GM12864 (cell line): ENCODE measurements around the gene A2M.

Experiments used
- DNase-seq: peaks from one replicate; pipeline ENCODE4 v3.0.0-alpha.2; 2011; ENCODE audit warnings: low read depth
- H3K4me3 ChIP-seq: 2 replicates; pipeline ENCODE4 v1.5.1; 2011; ENCODE audit warnings: mild to moderate bottlenecking, low read depth, low read length, control low read depth
- TF ChIP-seq, protein P1 (sequence below): IDR thresholded peaks from 2 replicates; pipeline ENCODE4 v1.5.1; 2011; ENCODE audit warnings: low read depth, mild to moderate bottlenecking, moderate library complexity, low read length, control low read depth, inconsistent platforms; ENCODE audit errors: missing control alignments

Gene A2M

DNA sequence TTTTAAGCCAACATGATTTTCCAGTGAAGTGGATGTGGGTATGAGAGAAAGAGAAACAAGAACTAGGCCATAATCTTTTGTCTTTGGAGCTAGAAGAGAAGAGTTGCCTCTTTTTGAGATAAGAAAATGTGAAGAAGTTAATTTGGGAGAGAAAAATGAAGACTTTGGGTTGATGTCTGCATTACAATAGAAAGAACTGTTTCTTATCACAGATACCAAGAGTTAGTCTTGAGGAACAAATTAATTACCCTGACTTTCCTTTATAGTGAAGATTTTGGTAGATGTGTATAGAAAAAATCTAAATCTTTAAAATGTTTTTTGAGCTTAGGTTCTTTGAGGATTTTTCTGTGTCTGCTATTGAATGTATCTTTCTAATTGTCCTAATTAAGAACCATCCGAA, 4.2 kb downstream of the A2M start:
- H3K4me3 ChIP-seq, result no peak overlapping the region
- TF ChIP-seq, protein P1, sequence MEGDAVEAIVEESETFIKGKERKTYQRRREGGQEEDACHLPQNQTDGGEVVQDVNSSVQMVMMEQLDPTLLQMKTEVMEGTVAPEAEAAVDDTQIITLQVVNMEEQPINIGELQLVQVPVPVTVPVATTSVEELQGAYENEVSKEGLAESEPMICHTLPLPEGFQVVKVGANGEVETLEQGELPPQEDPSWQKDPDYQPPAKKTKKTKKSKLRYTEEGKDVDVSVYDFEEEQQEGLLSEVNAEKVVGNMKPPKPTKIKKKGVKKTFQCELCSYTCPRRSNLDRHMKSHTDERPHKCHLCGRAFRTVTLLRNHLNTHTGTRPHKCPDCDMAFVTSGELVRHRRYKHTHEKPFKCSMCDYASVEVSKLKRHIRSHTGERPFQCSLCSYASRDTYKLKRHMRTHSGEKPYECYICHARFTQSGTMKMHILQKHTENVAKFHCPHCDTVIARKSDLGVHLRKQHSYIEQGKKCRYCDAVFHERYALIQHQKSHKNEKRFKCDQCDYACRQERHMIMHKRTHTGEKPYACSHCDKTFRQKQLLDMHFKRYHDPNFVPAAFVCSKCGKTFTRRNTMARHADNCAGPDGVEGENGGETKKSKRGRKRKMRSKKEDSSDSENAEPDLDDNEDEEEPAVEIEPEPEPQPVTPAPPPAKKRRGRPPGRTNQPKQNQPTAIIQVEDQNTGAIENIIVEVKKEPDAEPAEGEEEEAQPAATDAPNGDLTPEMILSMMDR, result no peak
- DNase-seq, result no peak

DNA sequence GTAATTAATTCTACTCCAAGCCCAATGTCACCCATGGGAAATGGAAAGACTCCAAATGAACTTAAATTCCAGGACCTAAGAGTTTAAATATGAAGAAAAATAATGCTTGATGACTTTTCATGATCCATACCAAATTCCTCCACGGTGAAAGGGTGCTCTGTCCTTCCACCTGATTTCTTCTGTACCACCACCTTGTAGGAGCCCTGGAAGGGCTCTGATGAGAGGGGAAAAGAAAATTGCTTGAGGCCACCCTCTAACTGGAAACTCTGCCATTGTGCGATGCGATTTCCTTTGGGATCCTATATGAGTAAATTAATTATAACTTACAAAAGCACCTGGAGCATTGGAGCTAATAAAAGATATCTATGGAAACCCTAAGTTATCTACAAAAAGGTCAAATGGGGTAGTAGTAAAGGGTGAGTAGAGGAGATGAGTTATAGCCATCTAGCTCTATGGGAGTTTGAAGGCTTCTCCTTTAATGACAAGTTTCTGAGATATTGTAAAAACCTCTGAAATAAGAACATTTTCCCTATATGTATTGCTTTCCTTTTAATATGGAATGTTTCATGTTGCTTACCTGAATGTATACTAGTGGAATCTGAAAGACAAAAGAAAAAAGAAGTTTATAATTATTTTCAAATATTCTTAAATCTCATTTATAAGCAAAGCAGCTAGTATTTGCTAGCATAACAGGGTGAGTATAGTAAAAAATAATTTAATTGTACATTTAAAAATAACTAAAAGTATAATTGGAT, 5.8 kb downstream of the A2M start:
- H3K4me3 ChIP-seq, result no peak overlapping the region
- TF ChIP-seq, protein P1, result no peak
- no peak for DNase-seq

DNA sequence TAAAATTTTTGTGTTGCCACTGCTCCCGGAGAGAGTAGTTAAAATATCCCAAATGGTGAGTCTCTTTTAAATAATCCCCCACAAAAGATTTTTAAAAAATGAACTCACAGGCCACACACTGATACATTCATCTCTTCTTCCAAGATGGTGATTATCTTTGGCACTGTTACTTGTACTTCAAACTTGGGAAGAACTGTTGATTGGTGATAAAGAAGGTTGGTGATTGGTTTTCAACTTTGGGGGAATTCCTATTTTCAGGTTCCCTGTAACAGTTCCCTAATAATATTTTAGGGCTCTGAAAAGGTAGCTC, 6.6 kb downstream of the A2M start:
- H3K4me3 ChIP-seq, result no peak overlapping the region
- TF ChIP-seq, protein P1, result no peak
- DNase-seq, result no peak

DNA sequence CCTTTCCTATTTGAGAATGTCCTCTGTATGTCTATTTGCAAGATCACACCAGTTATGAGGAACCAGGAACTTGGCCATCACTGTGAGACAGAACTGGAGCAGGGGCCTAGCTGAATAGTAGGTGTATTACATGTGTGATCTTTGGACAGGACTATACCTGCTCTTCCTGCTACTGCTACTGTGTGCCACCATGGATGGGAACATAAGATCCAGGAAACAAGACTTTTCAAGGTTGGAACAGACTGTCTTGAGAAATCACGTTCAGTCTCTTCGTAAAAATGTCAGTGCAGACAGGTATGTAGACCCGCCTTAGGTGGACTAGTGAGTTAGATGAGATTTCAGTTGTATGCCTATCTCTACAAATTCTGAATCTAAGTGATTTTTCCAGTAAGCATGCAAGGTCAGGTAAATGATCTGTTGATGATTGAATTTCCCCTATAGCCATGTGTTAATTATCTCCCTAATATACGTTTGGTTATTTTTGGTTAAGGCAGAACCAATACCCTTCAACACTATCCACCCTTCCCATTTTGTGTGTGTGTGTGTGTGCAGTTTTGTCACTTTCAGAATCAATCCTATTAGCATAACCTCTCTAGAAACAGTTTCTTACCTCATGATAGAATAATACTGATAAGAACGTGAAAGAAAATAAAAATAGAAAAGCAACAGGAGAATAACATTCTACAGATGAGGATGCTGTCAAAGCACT, 7.1 kb downstream of the A2M start:
- TF ChIP-seq, protein P1, result no peak
- no peak overlapping the region for H3K4me3 ChIP-seq
- DNase-seq, result no peak

DNA sequence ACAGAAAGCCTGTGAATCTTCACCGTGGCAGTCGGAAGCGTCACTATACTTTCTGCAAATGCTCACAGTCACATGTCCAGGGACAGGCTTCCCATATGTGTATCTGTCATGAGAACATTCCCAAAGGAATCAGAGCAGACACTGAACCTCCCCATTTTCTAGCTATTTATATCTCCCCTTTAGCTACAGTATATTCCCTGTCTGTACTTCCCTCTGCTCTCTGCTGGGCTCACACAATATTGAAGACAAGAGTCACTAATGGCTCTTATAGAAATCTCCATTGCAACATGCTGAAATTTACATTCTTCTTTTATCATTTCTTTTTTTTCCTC, 8.2 kb downstream of the A2M start:
- no peak overlapping the region for H3K4me3 ChIP-seq
- DNase-seq, result no peak
- TF ChIP-seq, protein P1, result no peak

DNA sequence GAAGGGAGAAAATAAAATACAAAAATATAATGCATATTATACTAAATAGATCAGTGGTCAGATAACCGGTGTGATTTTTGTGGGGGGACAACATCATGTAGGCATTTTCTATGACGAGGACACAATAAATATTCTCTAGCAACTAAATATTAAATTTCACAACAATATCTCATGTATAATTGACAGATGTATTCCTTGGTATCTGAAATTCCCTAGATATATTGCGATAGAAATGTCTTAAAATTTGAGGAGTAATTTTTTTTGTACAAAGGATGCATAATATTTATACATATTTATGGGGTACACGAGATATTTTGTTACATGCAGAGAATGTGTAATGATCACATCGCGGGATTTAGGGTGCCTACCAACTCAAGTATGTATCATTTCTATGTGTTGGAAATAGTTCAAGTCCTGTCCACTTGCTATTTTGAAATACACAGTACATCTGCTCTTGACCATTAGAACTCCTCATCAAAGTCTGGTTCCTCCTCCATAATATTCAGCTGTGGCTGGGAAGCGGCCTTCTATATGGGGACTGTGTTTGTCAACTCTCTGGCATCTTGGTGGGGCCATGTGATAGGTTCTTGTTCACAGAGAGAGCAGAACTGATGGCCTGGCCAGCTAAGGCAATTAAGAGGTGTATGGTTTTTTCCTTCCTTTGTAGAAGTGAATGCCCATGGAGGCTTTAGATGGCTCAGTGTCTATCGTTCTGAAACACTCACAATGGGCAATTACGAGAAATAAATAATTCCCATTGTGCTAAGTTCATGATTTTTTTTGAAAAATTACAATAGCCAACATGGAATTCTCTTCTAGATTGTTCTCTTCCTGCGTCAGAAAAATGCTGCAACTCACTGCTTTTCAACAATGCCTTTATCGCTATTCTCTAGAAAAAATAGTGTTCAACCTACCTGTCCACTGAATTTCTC, 8.8 kb downstream of the A2M start:
- TF ChIP-seq, protein P1, result no peak
- no peak overlapping the region for H3K4me3 ChIP-seq
- DNase-seq, result no peak
